Measurements from ENCODE around the gene PIMREG. TPM values are rescaled to one million over a fixed set of nuclear protein-coding genes. Genes with fewer than 3 reads are reported as not detected.

PIMREG gene
- polyA plus RNA-seq, 1 donor = 9.7 TPM

DNA sequence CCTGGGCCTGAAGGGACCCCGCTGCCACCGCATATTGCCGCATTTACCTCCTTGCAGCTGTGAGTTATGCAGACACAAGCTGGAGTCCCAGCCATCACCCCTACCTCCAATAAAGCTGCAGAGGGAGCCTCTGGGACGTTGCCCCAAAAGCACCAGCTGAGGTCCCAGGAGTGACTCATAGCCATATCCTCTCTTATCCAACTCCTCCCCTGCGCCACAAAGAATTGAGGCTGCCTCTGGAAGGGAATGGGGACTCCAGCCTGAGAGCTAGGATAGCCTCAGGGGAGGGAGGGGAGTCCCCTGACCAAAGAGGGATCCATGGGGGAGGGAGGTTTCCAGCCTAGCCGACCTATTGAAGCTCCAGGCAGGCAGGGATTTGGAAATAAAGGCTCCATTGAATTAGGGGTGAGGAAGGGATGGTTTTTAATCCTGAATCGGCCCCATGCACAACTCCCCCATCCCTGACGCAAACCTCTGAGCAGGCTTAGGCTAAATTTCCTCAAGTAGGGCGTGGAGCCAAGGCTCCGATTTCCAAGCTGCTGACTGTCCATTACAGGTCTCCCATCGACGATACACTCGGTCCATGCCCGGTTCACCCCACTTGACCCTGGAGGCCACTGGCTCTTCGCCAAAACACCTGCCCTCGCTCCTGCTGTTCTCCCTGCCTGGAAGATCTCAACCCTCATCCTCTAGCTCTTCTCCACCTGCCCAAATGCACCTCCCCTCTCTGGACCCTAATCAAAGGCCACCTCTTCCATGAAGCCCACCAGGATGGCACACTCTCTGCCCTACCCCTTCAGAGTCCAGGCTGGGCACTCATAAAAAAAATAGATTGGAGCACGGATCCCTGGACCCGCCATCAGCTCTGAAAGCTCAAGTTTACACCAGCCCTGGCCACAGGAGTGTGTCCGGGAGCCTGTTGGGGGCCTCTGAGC is 27.5 kb downstream of the PIMREG start:
- WGBS (ENCODE audit: insufficient coverage, low lambda C conversion rate) = no CpG with 5 or more reads among the region's 19 CpGs
- H3K36me3 ChIP-seq (ENCODE audit: control insufficient read depth, insufficient read depth, low read length) = no peaks in the 10 kb centered on the region

GRCh38 chr17:6472517-6472916 is 28.3 kb downstream of the PIMREG start:
- Histone ChIP-seq H3K4me1 (ENCODE audit: control insufficient read depth, insufficient read depth, low read length) (peaks cover 6% of the 10 kb centered on the region), H3K27ac (ENCODE audit: low read length) (no peak overlapping the region), H3K36me3 (ENCODE audit: control insufficient read depth, insufficient read depth, low read length) (no peaks in the 10 kb centered on the region), H3K9me3 (ENCODE audit: control insufficient read depth, low read depth, low read length) (no peaks in the 10 kb centered on the region), H3K4me3 (ENCODE audit: low read length) (no peak overlapping the region), H3K27me3 (ENCODE audit: control insufficient read depth, insufficient read depth, low read length) (no peaks in the 10 kb centered on the region)
- no CpG with 5 or more reads among the region's 10 CpGs for WGBS (ENCODE audit: insufficient coverage, low lambda C conversion rate)
- DNase-seq = no peak

More for the DNA sequence above, 27.5 kb downstream of the PIMREG start:
- peaks cover 6% of the 10 kb centered on the region for H3K4me1 ChIP-seq (ENCODE audit: control insufficient read depth, insufficient read depth, low read length)
- H3K27me3 ChIP-seq (ENCODE audit: control insufficient read depth, insufficient read depth, low read length) = no peaks in the 10 kb centered on the region
- no peak for DNase-seq
- H3K4me3 ChIP-seq (ENCODE audit: low read length) = no peak overlapping the region
- no peaks in the 10 kb centered on the region for H3K9me3 ChIP-seq (ENCODE audit: control insufficient read depth, low read depth, low read length)
- no peak overlapping the region for H3K27ac ChIP-seq (ENCODE audit: low read length)

DNA sequence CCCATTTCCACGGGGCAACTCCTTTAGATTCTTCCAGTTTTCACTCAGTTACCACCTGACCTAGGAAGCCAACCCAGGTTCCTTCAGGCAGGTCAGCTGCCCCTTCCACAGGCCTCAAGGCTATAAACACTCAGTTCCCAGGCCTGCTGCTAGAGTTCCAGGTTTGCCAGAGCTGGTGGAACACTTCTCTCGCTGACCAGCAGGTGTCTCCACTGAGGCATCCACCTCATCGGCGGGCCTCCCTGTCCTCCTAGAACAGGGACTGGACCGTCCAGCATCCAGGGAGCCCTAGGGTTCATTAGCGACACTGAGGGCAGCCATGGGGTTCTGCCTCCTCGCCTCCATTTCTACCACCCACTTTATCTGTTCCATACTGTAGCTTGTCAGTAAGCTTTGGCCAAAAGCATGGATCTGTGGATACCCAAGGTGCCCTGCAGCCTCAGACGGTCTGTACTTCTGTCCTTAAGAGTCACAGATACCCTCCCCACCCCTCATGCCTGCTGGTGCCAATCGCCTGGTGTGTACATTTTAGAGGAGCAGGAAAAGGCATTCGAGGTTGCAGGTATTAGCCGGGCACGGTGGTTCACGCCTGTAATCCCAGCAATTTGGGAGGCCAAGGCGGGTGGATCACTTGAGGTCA is 29.0 kb downstream of the PIMREG start:
- Histone ChIP-seq H3K27me3 (ENCODE audit: control insufficient read depth, insufficient read depth, low read length) (no peaks in the 10 kb centered on the region), H3K4me1 (ENCODE audit: control insufficient read depth, insufficient read depth, low read length) (peaks cover 6% of the 10 kb centered on the region), H3K36me3 (ENCODE audit: control insufficient read depth, insufficient read depth, low read length) (no peaks in the 10 kb centered on the region), H3K4me3 (ENCODE audit: low read length) (no peak overlapping the region), H3K27ac (ENCODE audit: low read length) (no peak overlapping the region), H3K9me3 (ENCODE audit: control insufficient read depth, low read depth, low read length) (no peaks in the 10 kb centered on the region)
- DNase-seq = peak; percentile 73 to 82
- WGBS (ENCODE audit: insufficient coverage, low lambda C conversion rate) = 0% methylated on average over 1 of the region's 14 CpGs

DNA sequence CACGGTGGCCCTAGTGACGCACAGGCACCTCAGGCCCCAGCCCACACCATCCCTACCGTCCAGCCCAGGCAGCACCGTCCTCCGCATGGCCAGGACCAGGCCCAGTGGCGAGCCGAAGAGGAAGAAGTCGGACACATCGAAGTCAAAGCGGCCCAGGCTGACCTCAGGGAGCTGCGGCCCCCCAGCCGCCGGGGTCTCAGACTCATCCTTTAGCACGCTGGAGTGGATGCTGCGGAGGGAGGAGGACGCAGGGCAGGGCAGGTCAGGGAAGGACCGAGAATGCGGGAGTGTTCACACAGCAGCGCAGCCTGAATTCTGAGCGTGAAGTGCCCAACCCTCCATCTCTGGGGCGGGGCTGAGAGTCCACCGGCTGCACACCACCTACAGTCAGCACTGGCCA is 30.1 kb downstream of the PIMREG start:
- Histone ChIP-seq H3K27ac (ENCODE audit: low read length) (no peak overlapping the region), H3K36me3 (ENCODE audit: control insufficient read depth, insufficient read depth, low read length) (no peaks in the 10 kb centered on the region), H3K9me3 (ENCODE audit: control insufficient read depth, low read depth, low read length) (no peaks in the 10 kb centered on the region), H3K27me3 (ENCODE audit: control insufficient read depth, insufficient read depth, low read length) (no peaks in the 10 kb centered on the region), H3K4me1 (ENCODE audit: control insufficient read depth, insufficient read depth, low read length) (peaks cover 6% of the 10 kb centered on the region), H3K4me3 (ENCODE audit: low read length) (no peak overlapping the region)
- no peak for DNase-seq
- no CpG with 5 or more reads among the region's 22 CpGs for WGBS (ENCODE audit: insufficient coverage, low lambda C conversion rate)

- no peak overlapping the region for H3K27ac ChIP-seq (ENCODE audit: low read length)
- no peaks in the 10 kb centered on the region for H3K9me3 ChIP-seq (ENCODE audit: control insufficient read depth, low read depth, low read length)
- DNase-seq = no peak
- no peaks in the 10 kb centered on the region for H3K27me3 ChIP-seq (ENCODE audit: control insufficient read depth, insufficient read depth, low read length)
- H3K4me1 ChIP-seq (ENCODE audit: control insufficient read depth, insufficient read depth, low read length) = peaks cover 6% of the 10 kb centered on the region
- no peak overlapping the region for H3K4me3 ChIP-seq (ENCODE audit: low read length)
- H3K36me3 ChIP-seq (ENCODE audit: control insufficient read depth, insufficient read depth, low read length) = no peaks in the 10 kb centered on the region
- no CpG with 5 or more reads among the region's 7 CpGs for WGBS (ENCODE audit: insufficient coverage, low lambda C conversion rate)
Measured at GRCh38 chr17:6474906-6475305, 30.7 kb downstream of the PIMREG start.

GRCh38 chr17:6475411-6475810 is 31.2 kb downstream of the PIMREG start:
- Histone ChIP-seq H3K4me1 (ENCODE audit: control insufficient read depth, insufficient read depth, low read length) (peaks cover 6% of the 10 kb centered on the region), H3K27me3 (ENCODE audit: control insufficient read depth, insufficient read depth, low read length) (no peaks in the 10 kb centered on the region), H3K9me3 (ENCODE audit: control insufficient read depth, low read depth, low read length) (no peaks in the 10 kb centered on the region), H3K36me3 (ENCODE audit: control insufficient read depth, insufficient read depth, low read length) (no peaks in the 10 kb centered on the region), H3K27ac (ENCODE audit: low read length) (no peak overlapping the region), H3K4me3 (ENCODE audit: low read length) (no peak overlapping the region)
- no peak for DNase-seq
- no CpG with 5 or more reads among the region's 4 CpGs for WGBS (ENCODE audit: insufficient coverage, low lambda C conversion rate)

DNA sequence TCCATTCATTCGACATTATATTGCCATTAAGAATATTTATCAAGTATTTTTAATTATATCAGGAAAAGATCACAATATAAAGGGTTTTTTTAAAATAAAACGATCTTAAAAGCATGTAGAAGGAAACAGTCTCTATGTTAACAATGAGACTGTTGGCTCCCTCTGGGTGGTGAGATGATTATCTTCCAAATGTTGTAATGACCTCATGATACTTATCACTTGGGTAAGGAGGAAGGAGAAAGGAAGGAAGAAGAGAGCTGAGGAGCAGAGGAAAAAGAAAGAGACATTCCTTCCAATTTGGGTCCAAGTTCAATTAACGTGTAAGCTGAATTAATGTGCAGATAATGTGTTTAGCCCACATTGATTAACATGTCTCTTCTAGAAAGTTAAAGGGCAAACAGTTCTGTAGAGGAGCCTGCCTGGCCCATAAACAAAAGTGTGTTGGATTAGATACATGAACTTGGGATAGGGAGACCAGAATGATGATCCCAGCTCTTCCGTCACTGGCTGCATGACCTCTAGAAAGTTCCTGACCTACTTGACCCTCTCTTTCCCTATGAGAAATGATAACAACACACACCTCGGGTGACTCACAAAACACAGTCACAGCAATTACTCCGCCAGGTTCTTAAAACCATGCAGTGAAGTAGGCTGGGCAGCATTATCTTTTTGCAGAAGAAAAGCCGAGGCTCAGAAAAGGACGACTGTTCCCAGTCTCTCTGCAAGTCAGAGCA is 32.0 kb downstream of the PIMREG start:
- Histone ChIP-seq H3K4me1 (ENCODE audit: control insufficient read depth, insufficient read depth, low read length) (peaks cover 6% of the 10 kb centered on the region), H3K36me3 (ENCODE audit: control insufficient read depth, insufficient read depth, low read length) (no peaks in the 10 kb centered on the region), H3K9me3 (ENCODE audit: control insufficient read depth, low read depth, low read length) (no peaks in the 10 kb centered on the region), H3K27ac (ENCODE audit: low read length) (no peak overlapping the region), H3K4me3 (ENCODE audit: low read length) (no peak overlapping the region), H3K27me3 (ENCODE audit: control insufficient read depth, insufficient read depth, low read length) (no peaks in the 10 kb centered on the region)
- DNase-seq = no peak
- 67% methylated on average over 2 of the region's 8 CpGs for WGBS (ENCODE audit: insufficient coverage, low lambda C conversion rate)

GRCh38 chr17:6476810-6477179 is 32.5 kb downstream of the PIMREG start:
- H3K27ac ChIP-seq (ENCODE audit: low read length) = no peak overlapping the region
- DNase-seq = no peak
- no CpG with 5 or more reads among the region's 10 CpGs for WGBS (ENCODE audit: insufficient coverage, low lambda C conversion rate)

GRCh38 chr17:6477831-6478383 is 33.7 kb downstream of the PIMREG start:
- Histone ChIP-seq H3K4me3 (ENCODE audit: low read length) (no peak overlapping the region), H3K27ac (ENCODE audit: low read length) (no peak overlapping the region), H3K4me1 (ENCODE audit: control insufficient read depth, insufficient read depth, low read length) (peaks cover 1% of the 10 kb centered on the region), H3K27me3 (ENCODE audit: control insufficient read depth, insufficient read depth, low read length) (no peaks in the 10 kb centered on the region), H3K36me3 (ENCODE audit: control insufficient read depth, insufficient read depth, low read length) (no peaks in the 10 kb centered on the region), H3K9me3 (ENCODE audit: control insufficient read depth, low read depth, low read length) (no peaks in the 10 kb centered on the region)
- DNase-seq = no peak
- WGBS (ENCODE audit: insufficient coverage, low lambda C conversion rate) = no CpG with 5 or more reads among the region's 14 CpGs

More at GRCh38 chr17:6476810-6477179, 32.5 kb downstream of the PIMREG start:
- H3K36me3 ChIP-seq (ENCODE audit: control insufficient read depth, insufficient read depth, low read length) = no peaks in the 10 kb centered on the region
- no peaks in the 10 kb centered on the region for H3K27me3 ChIP-seq (ENCODE audit: control insufficient read depth, insufficient read depth, low read length)
- no peaks in the 10 kb centered on the region for H3K9me3 ChIP-seq (ENCODE audit: control insufficient read depth, low read depth, low read length)
- H3K4me1 ChIP-seq (ENCODE audit: control insufficient read depth, insufficient read depth, low read length) = peaks cover 6% of the 10 kb centered on the region
- H3K4me3 ChIP-seq (ENCODE audit: low read length) = no peak overlapping the region

- WGBS (ENCODE audit: insufficient coverage, low lambda C conversion rate) = 100% methylated on average over 1 of the region's 11 CpGs
- Histone ChIP-seq H3K27ac (ENCODE audit: low read length) (no peak overlapping the region), H3K4me1 (ENCODE audit: control insufficient read depth, insufficient read depth, low read length) (no peaks in the 10 kb centered on the region), H3K9me3 (ENCODE audit: control insufficient read depth, low read depth, low read length) (no peaks in the 10 kb centered on the region), H3K27me3 (ENCODE audit: control insufficient read depth, insufficient read depth, low read length) (no peaks in the 10 kb centered on the region), H3K4me3 (ENCODE audit: low read length) (no peak overlapping the region), H3K36me3 (ENCODE audit: control insufficient read depth, insufficient read depth, low read length) (no peaks in the 10 kb centered on the region)
- DNase-seq = no peak
Measured at GRCh38 chr17:6478486-6478885, 34.2 kb downstream of the PIMREG start.
